Upper lobe of left lung (tissue), 4 donors: ENCODE results near the gene KCNF1.

Experiments
- EP300 ChIP-seq, 4 donors: sonication (generic); formaldehyde crosslinking; IDR thresholded peaks; one replicate each; pipeline ENCODE4 v1.5.1; 2017; ENCODE audit warnings: antibody characterized with exemption in 4 of 4, control low read depth in 2 of 4
- POLR2A ChIP-seq, 4 donors: fragments of 450-650 bp; IDR thresholded peaks; one replicate each; pipeline ENCODE4 v1.5.1; 2016 to 2017; ENCODE audit warnings: antibody characterized with exemption in 4 of 4, mild to moderate bottlenecking in 2 of 4
- POLR2AphosphoS5 ChIP-seq, 2 donors: sonication (generic); formaldehyde crosslinking; IDR thresholded peaks; one replicate each; pipeline ENCODE4 v1.5.1; 2017; ENCODE audit warnings: antibody characterized with exemption in 2 of 2
- TF ChIP-seq, protein P1 (sequence below), 6 experiments: fragments of 450-650 bp in 4 of 6; fragments of 200-600 bp in 2 of 6; sonication (generic) in 2 of 6; IDR thresholded peaks; one replicate each; pipeline ENCODE4 v1.5.1; 2016 to 2019; ENCODE audit warnings: antibody characterized with exemption in 6 of 6

DNA sequence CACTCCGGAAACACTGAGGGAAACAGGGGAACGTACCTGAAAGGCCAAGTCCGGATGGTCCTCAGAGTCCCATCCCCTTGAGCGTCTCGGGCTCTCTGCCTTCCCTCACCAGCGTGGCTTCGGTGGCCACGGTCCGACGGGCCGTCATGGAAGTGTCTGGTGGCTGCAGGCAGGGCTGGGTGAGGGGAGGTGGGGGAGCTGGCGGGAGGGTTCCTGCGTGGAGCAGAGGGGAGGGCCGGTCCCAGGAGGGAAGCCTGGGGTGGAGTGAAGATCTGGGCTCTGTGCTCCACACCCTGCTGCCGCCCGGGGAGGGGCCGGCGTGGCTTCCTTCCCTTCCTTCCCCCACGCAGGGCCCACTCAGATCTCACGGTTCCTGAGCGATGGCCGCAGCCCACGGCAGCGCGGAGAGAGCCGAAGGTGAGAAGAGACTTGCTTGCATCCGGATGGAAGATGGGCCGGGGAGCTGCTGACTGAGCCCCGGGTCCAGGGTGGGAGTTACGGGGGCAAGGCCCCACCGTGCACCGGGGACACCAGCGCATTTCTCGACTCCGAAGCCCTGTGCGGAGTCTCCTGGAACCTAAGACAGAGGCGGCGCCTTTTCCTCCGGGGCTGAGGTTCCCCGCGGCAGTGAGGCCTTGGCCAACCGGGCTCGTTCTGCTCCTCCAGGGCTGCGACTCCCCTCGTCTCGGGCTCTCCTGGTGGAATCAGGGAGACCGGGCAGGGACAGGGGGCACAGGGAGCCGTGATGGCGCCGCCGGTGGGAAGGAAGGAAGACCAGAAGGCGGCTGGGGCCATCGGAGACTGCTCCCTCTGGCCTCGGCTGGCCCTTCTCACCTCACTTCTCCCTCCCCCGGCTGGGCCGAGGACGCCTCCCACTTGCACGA, 49.1 kb downstream of the KCNF1 start:
- TF ChIP-seq, protein P1, sequence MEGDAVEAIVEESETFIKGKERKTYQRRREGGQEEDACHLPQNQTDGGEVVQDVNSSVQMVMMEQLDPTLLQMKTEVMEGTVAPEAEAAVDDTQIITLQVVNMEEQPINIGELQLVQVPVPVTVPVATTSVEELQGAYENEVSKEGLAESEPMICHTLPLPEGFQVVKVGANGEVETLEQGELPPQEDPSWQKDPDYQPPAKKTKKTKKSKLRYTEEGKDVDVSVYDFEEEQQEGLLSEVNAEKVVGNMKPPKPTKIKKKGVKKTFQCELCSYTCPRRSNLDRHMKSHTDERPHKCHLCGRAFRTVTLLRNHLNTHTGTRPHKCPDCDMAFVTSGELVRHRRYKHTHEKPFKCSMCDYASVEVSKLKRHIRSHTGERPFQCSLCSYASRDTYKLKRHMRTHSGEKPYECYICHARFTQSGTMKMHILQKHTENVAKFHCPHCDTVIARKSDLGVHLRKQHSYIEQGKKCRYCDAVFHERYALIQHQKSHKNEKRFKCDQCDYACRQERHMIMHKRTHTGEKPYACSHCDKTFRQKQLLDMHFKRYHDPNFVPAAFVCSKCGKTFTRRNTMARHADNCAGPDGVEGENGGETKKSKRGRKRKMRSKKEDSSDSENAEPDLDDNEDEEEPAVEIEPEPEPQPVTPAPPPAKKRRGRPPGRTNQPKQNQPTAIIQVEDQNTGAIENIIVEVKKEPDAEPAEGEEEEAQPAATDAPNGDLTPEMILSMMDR (IDR thresholded peaks at IDR 0.05) = no peak
- TF ChIP-seq POLR2A (IDR thresholded peaks at IDR 0.05) (no peak), EP300 (IDR thresholded peaks at IDR 0.05) (no peak), POLR2AphosphoS5 (IDR thresholded peaks at IDR 0.05) (no peak)
